ENCODE measurements around the gene IYD.
"Not testable (repeated sequence)": the region's sequence is repeated elsewhere in the genome, so short reads cannot be mapped to it uniquely, and the experiment has no call there.

The IYD gene

GRCh38 chr6:150371356-150371755 is 2.5 kb downstream of the IYD start (continued):
- TF ChIP-seq SALL2 (tag by site-specific recombination; IDR thresholded peaks at IDR 0.05; ENCODE audit: borderline replicate concordance) (no peak), PRDM10 (tag by site-specific recombination; IDR thresholded peaks at IDR 0.05) (no peak), FEZF1 (tag by site-specific recombination; IDR thresholded peaks at IDR 0.05) (no peak), ZNF692 (tag by site-specific recombination; IDR thresholded peaks at IDR 0.05) (no peak), ZSCAN5A (tag by site-specific recombination; IDR thresholded peaks at IDR 0.05) (no peak)

- peak; percentile 21; the same call in 1 of the 2 replicates for TF ChIP-seq ZFHX2 (tag by site-specific recombination; conservative IDR thresholded peaks at IDR 0.05)
- no peak for TF ChIP-seq ZBTB48 (tag by site-specific recombination; IDR thresholded peaks at IDR 0.05)
- Histone ChIP-seq H3K36me3 (ENCODE audit: control insufficient read depth in 2 of 2, insufficient read depth in 1 of 2, low read length in 2 of 2) (no peaks in the 10 kb centered on the region), H3K4me3 (ENCODE audit: low read depth, low read length) (no peak overlapping the region), H3K4me1 (ENCODE audit: control insufficient read depth, insufficient read depth, low read length) (no peaks in the 10 kb centered on the region), H3K27ac (ENCODE audit: extremely low read depth, low read depth, low read length) (no peak overlapping the region), H3K9me3 (ENCODE audit: control insufficient read depth, insufficient read depth, low read depth, low read length) (no peaks in the 10 kb centered on the region)
- ChIA-PET CTCF (interaction anchor here (1.0 kb wide), 1 partner anchor 23 kb away, joined by 3 read pairs; no protein-coding TSS in a partner anchor), POLR2A (no interaction called here)
Observed at GRCh38 chr6:150372051-150372450, 3.2 kb downstream of the IYD start.

GRCh38 chr6:150373260-150373701 is 4.5 kb downstream of the IYD start:
- Histone ChIP-seq H3K27ac (ENCODE audit: extremely low read depth, low read depth, low read length) (no peak overlapping the region), H3K4me3 (ENCODE audit: low read depth, low read length) (no peak overlapping the region), H3K36me3 (ENCODE audit: control insufficient read depth in 2 of 2, insufficient read depth in 1 of 2, low read length in 2 of 2) (no peaks in the 10 kb centered on the region), H3K4me1 (ENCODE audit: control insufficient read depth, insufficient read depth, low read length) (no peaks in the 10 kb centered on the region), H3K9me3 (ENCODE audit: control insufficient read depth, insufficient read depth, low read depth, low read length) (no peaks in the 10 kb centered on the region)
- no peak for TF ChIP-seq ZSCAN18 (tag by site-specific recombination; IDR thresholded peaks at IDR 0.05)
- no peak for TF ChIP-seq ZNF138 (tag by site-specific recombination; IDR thresholded peaks at IDR 0.05; ENCODE audit: borderline replicate concordance)
- no peak for TF ChIP-seq ZNF155 (tag by site-specific recombination; IDR thresholded peaks at IDR 0.05)
- TF ChIP-seq ZBTB10 (tag by site-specific recombination; IDR thresholded peaks at IDR 0.05), result no peak
- no peak for TF ChIP-seq ZNF645 (tag by site-specific recombination; IDR thresholded peaks at IDR 0.05)
- TF ChIP-seq ZNF660 (tag by site-specific recombination; IDR thresholded peaks at IDR 0.05), result no peak
- TF ChIP-seq ZNF174 (tag by site-specific recombination; IDR thresholded peaks at IDR 0.05), result no peak
- no peak for TF ChIP-seq ZNF555 (tag by site-specific recombination; conservative IDR thresholded peaks at IDR 0.05)
- ChIA-PET POLR2A (no interaction called here), CTCF (interaction anchor here (0.5 to 1.1 kb wide), 4 partner anchors 22 to 356 kb away, joined by 3 to 7 read pairs (median 4); no protein-coding TSS in a partner anchor)

- H3K4me1 ChIP-seq (ENCODE audit: control insufficient read depth, insufficient read depth, low read length); H3K36me3 ChIP-seq (ENCODE audit: control insufficient read depth in 2 of 2, insufficient read depth in 1 of 2, low read length in 2 of 2); POLR2A ChIA-PET; H3K27ac ChIP-seq (ENCODE audit: extremely low read depth, low read depth, low read length); H3K9me3 ChIP-seq (ENCODE audit: control insufficient read depth, insufficient read depth, low read depth, low read length); H3K4me3 ChIP-seq (ENCODE audit: low read depth, low read length): not testable (repeated sequence)
- CTCF ChIA-PET, result interaction anchor here (0.9 kb wide), 1 partner anchor 34 kb away, joined by 4 read pairs; no protein-coding TSS in a partner anchor
Observed at GRCh38 chr6:150374346-150374745, 5.5 kb downstream of the IYD start.

Measured in HEK293 (cell line).